HG03196 (cell line): ENCODE measurements around the gene B3GAT1.
"Not testable (repeated sequence)": the region's sequence is repeated elsewhere in the genome, so short reads cannot be mapped to it uniquely, and the experiment has no call there.

Experiments used
- ATAC-seq: cut with Tn5 transposase; IDR thresholded peaks from one replicate; pipeline ENCODE4 v1.9.1; 2021; ENCODE audit not compliant: unreplicated experiment

The B3GAT1 gene

DNA sequence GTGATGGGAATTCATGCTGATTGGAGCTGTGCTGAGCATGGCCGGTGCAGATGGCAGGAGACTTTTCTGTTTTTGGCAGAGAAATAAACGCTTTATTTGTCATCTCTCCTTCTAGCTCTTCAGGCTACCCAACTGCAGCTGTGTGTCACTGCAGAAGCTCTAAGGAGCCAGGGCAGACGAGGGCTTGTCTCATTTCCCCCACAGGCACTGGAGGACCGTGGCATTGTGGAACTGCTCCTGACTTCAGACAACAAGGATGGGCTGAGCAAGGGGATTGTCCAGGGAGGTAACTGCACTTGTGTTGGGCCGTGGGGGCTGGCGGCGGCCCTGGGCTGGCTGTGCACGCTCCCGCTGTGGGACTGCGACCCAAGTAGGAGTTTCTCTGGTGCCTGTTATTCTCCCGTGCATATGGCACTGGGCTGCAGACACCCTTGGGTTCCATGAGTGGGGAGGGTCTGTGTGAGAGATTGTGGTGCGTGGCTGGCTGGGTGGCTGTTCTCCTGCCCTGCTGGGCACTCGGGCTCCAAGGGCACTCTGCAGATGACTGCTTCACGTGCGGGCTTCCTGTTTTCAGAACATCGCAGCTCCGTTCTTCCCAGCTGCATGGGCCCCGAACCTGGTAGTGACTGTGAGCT is 53.1 kb downstream of the B3GAT1 start:
- ATAC-seq = no peak

DNA sequence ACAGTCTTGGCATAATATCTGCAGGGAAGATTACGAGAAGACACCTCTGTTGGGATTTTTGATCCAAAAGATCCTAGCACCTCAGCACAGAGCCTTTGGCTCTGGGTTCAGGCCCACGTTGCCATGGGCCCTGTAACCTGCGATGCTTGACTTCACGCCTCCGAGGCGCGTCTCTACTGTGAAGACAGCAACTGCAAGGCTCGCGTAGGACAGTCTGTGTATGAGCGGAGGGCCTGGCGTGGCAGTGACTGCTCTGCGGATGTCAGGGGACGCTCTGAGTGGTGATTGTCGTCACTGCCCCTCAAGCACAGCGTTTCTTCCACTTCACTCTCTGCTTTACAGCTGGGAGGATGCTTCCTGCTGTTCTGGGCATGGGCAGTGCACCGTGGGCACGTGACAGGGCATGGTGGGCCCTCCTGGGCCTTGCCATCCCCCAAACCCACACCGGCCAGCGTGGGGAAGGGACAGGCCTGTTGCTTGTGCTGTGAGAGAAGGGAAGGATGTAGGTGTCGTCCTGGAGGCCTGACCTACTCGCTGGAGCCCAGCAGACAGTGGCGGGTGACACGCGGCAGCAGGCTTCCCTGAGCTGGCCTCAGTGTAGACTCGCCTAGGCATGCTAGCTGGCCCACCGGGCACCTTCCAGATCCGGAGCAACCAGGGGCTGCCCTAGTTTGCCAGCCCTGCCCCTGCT is 53.7 kb downstream of the B3GAT1 start:
- ATAC-seq = no peak

DNA sequence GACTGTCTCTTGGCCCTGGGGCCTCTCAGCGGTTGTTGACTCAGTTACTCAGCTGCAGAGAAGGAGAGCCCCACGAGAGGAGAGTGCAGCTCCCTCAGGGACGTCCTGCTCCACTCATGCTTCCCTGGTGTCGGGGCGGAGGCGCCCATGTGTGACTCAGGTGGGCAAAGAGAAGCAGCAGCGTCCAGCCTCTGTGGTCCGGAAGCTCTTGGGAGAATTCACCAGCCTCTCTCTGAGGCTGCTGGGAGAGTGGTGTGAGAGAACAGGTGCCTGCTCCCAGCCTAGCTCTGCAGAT is 54.5 kb downstream of the B3GAT1 start:
- ATAC-seq = no peak

DNA sequence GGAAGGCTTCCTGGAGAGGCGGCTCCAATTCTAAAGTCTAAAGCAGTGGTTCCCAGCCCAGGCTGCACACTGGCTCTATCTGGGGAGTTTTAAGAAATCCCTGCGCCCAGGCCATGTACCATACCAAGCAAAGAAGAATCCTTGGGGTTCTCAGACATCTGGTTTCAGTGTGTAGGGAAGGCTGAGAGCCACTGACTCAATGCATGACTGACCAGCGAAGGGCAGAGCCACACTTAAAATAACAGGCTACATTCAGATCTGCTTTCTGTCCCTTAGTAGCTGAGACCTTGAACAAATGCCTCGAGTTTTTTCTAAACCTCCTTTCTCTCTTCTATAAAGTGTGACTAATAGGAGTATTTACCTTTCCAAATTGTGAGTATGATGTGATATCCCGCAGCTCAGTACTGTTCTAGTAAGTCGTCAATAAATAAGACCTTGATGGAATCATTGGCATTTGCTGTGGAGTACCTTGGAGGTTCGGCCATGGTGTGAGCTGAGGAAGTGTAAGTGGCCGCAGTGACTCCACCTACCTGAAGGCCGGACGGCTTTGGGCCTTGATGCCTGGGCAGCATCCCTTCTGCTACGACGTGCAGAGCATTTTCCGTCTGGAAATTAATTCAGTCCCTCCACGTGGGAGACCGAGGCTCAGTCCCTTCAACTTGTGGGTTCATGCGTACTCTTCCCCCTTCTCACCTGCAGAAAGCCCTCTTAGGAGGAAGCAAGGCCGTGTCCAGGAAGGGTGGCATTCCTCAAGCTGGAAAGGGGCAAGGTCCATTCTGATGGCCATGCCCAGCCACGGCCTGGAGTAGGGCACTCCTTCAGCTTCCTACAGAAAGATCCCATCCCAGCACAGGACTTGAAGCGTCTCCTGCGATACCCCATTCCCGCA is 55.1 kb downstream of the B3GAT1 start:
- no peak for ATAC-seq

DNA sequence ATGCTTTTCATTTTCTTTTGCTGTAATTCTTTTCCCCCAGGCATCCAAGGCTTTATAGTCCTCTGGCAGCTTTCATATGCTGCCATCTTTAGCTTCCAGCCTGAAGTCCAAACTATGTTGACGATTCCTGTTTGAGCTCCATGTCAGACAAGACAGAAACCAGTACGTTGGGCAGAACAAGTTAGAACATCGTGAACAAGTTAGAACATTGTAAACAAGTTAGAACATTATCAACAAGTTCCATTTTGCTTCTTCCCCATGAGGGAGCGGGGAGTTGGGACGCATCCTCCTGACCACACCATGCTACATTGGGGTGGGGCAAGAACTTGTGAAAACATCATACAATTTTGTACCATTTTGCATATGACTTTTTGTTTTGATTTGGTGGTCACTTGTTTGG is 56.4 kb downstream of the B3GAT1 start:
- ATAC-seq = no peak

DNA sequence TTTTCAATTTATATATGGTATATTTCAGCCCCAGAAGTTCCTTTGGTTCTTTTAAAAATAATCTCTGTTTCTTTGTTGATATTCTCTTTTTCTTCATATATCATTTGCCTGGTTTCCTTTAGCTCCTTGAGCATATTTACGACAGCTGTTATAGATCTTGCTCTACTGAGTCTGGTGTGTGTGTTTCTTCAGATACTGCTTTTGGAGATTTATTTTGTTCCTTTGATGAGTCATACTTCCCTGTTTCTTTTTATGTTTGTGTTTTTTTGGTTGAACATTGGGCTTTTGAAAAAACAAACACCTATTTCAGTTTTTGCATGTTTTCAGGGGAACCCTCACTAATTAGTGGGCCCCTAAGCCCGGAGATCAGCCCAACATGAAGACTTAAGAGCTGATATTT is 56.9 kb downstream of the B3GAT1 start:
- no peak for ATAC-seq

DNA sequence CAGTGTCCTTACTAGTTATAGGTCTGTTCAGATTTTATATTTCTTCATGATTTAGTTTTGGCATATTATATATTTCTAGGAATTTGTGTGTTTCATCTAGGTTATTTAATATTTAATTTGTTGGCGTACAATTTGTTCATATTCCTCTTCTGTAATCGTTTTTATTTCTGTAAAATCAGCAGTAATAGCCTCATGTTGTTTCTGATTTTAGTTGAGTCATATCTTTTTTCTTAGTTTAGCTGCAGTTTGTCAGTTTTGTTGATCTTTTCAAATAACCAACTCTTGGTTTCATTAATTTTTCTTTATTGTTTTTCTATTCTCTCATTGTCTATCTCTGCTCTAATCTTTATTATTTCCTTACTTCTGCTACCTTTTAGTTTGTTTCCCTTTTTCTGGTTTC is 59.9 kb downstream of the B3GAT1 start:
- no peak for ATAC-seq

DNA sequence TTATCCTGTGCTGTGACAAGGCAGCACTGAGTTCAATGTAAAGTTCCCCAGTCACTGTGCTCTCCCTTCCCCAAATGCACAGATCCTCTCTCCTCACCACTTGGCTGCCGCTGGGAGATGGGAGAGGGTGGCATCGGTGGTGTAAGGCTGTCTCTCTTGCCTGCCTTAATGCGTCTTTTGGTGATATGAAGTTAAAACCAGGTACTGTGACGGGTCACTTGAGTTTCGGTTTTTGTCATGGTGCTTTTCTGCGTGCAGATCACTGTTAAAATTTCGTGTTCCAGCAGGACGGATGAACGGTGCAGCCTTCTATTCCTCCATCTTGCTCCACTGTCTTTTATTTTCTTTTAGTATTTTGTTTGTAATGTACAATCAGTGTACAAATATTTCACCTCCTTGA is 61.7 kb downstream of the B3GAT1 start:
- no peak for ATAC-seq

DNA sequence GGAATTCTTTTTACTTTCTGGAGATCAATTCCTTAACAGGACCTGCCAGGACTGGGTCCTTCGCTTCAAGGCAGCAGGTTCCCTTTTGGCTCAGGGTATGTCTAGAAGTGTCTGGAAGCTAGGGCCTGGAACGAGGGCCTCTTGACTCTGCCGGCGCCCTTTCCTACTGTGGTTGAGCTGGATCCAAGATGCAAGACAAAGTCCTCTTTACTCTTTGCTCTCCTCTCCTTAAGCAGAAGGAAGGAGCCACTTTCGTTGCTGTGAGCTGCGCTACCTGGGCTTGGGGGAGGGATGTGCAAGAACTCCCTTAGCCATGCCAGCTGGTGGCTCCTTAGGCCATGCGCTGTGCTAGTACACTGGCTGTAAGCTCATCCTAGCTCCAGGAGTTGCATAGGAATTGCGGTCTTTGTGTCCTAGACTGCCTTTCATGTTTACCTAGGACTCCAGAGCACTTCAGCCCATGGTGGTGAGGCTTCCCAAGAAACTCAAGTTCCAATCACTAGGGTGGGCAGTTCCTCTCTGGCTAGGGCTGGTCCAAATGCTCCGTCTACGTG is 62.2 kb downstream of the B3GAT1 start:
- no peak for ATAC-seq

DNA sequence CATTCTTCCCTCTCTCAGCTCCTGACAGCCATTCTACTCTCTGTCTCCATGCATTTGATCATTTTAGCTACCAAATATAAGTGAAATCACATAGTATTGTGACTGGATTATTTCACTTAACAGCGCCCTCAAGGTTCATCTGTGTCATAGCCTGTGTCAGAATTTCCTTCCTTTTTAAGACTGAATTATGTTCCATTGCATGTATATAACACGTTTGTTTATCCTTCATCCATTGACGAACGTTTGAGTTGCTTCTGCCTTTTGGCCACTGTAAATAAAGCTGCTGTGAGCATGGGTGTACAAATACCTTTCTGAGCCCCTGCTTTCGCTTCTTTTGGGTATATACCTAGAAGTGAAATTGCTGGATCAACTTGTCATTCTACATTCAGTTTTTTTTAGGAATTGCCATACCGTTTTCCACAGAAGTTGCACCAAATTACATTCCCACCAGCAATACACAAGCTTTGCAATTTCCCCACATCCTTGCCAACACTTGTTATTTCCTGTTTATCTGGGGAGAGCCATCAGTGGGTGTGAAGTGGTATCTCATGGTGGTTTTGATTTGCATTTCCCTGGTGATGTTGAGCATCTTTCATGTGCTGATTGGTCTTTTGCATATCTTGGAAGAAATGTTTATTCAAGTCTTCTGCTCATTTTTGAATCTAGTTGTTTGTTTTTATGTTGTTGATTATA is 62.8 kb downstream of the B3GAT1 start:
- ATAC-seq = no peak

DNA sequence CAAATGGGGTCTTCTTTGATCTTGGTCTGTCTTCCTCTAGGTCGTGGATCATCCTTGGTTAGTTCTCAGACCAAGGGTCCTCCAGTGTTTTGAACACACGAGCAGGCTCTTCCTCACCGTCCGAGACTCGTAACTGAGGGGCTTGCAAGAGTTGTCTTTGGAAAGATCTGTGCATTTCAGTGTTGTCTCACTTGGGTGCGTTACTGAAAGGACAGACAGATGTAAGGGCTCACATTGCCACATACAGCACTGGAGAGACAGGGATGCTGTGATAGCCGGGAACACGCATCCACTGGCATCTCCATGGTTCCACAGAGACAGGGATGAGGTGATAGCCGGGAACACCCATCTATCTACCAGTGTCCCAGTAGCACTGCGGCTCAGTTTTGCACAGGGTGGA is 64.6 kb downstream of the B3GAT1 start:
- no peak for ATAC-seq

DNA sequence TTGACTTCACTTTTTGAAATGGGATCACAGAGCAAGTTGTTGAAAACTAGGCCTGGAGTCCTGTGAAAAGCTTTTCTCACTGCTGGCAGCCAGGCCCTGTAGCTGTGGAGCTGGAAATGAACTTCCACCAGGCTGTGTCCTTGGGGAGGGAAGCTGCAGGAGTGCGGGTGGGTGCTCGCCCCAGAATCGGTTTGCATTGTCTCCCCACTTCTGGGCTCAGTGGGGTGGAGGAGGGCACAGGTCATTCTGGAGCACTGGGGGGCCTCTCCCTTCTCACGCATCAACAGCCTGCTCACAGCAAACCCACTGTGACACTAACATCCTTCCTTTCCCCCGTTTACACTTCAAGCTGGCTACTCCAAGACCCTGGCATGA is 65.1 kb downstream of the B3GAT1 start:
- no peak for ATAC-seq

DNA sequence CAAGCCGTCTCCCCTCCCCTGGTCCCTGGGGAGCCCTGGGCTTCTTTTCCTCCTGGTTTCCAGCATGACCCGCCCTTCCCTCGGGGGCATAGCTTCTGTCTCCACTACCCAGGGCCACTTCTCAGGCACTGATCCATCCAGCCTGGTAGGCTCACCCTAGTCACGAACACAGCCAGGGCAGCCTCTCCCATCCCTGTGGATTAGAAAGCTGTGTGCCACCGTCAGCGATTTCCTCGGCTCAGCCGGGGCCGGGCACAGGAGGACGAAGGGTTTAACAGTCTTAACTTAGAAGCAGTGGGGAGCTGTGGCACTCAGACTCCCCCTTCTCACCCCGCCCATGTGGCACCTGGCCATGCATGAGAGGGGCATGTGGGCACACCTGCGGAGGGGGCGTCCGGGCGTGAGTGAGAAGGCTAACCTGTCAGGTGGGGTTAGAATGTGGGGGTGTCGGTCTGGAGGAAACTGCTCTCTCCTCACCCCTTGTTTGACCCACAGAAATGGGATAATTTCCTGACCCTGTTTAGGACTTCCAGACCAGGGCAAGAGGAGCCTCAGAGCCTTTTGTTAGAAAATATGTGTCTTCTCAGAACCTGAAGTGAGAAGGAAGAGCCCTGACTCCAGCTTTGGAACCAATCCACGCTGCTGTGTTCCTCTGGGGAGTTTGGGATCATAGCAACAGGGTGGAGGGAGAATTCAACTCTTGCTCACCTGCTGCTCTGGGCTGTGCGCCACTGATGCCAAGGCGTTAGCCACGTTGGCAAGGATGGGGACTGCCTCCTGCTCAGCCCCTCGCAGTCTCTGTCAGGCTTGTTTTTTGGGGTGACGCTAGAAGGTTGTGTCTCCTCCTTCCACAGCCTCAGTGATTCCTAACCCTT is 65.7 kb downstream of the B3GAT1 start:
- ATAC-seq = no peak

DNA sequence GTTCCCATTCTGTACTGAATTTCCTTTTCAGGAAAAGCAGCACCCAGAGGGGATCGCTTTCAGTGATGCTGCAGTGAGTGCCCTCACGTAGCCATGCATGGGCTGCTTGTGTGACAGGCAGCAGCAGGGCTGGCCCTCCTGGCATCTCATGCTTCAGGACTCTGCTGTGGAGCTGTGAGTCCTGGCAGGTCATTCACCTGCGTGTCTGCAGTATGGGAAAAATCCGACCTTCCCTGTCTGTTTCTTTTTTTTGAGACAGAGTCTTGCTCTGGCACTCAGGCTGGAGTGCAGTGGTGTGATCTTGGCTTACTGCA is 66.8 kb downstream of the B3GAT1 start:
- no peak for ATAC-seq

DNA sequence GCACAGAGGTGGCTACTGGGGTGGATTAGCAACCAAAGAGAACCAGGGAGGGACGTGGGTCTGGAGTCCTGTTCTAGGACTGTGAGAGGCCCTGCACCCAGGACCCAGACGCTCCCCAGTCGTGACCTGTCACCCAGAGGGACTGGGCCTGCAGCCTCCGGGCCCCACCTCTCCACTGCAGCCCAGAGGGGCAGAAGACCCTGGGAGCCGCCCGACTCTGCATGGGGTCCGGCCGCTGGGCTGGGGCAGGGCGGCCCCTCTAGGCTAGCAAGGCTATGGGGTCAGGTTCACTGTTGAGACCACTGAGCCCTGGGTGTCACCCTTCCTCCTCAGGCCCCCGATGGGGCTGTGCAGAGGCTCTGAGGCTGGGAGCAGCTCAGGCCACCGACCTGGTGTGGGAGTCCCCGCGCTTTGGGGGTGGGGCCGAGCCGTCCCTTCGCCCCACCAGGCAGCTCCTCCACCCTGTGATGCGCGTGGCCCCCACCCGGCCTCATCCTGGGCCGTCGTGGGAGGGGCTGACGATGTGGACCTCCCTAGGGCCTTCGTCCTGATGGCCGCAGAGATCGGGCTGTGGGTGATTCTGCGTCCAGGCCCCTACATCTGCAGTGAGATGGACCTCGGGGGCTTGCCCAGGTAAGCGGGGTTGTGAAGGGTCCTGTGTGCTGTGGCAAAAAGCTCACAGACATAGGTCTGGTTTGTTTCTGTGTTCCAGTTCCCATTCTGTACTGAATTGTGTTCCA is 67.4 kb downstream of the B3GAT1 start:
- ATAC-seq = not testable (repeated sequence)

DNA sequence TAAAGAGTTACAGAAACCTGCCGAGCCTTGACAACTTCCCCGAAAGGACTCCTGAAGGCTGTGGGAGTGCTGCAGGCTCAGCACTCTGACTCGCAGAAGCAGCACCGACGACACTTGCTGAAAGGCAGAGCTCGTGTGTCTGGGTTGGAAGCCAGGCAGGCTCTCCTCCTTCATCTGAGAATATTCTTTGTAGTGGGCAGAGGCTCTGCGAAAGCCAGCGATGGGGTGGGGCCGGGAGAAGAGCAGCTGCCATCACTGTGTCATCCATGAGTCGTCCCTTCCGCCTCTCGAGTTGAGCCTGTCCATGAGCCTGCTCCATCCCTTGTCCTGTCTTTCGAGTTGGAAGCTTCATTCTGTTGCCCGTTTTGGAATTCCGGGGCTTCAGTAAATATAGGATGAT is 68.4 kb downstream of the B3GAT1 start:
- ATAC-seq = no peak

DNA sequence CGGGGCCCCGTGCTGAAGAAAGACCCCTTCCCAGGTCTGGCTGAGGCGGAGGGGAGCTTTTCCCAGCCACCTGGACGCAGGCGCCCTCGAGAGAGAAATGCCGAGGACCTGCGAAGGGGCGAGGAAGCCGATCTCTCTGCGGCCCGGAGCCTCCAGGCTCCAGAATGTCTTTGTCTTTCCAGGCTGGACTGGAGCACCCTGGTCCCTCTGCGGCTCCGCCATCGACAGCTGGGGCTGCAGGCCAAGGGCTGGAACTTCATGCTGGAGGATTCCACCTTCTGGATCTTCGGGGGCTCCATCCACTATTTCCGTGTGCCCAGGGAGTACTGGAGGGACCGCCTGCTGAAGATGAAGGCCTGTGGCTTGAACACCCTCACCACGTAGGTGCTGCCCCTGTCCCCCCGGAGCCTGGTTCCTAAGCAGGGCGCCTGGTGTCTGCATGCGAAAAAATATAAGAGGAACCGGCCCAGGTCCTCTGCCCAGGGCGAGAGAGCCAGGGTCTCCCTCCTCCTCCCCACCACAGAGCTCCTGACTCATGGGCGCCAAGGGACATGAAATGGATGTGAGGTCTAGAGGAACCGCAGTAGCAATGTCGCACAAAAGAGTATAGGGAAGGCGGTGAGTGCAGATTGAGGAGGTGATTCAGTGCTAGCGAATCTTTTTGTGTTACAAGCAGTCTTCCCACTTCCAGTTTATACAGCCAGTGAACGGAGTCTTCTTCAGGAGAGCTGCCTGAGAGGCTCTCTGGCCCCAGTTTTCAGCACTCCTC is 69.3 kb downstream of the B3GAT1 start:
- no peak for ATAC-seq

DNA sequence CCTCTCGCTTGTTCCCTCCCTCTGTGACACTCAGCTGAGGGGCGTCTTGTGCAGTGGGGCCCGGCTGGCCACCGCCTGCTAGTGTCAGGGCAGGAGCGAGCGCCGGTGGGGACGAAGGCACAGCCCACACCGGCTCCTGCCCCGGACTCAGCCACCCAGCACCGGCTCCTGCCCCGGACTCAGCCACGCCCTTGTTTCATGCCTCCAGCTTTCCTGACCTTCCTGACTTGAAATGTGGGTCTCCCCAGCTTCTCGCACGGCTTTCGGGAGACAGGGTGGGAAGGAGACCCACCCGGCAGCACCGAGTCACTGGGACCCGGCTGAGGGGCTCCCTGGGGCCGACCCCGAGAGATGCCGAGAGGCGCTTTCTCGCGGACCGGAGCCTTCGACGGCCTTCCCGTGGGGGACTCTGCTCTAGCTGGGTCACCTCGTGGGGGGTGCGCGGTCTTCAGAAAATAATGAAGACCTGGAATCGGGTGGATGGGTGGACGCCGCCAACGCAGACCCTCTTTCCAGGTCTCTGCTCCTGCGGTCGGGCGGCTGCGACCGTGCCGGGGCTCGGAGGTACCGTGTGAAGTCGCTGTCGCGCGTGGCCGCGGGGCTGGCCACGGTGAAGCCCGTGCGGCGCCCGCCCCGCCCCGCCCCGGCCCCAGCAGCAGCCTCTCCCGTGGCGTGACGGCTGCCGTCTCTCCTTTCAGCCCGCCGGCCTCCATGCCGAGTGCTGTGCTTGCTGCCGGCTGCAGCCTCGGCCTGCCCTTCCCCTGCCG is 70.1 kb downstream of the B3GAT1 start:
- no peak for ATAC-seq
